Measurements from ENCODE around the gene KHNYN.
"Not testable (repeated sequence)": the region's sequence is repeated elsewhere in the genome, so short reads cannot be mapped to it uniquely, and the experiment has no call there.

Gene KHNYN

GRCh38 chr14:24429395-24430142, at the start of gene KHNYN, which contains the start of gene CBLN3:
TSS of gene KHNYN (plus strand) at chr14:24429954. CDS start at chr14:24430731, 777 bp downstream.
TSS of gene CBLN3 (minus strand) at chr14:24429668. CDS start at chr14:24429054, 614 bp downstream.
- peak; percentile 97 for DNase-seq (ENCODE audit: low spot score)

GRCh38 chr14:24381363-24382063, 48.2 kb upstream of the KHNYN start:
- no peak for DNase-seq (ENCODE audit: low spot score)

DNA sequence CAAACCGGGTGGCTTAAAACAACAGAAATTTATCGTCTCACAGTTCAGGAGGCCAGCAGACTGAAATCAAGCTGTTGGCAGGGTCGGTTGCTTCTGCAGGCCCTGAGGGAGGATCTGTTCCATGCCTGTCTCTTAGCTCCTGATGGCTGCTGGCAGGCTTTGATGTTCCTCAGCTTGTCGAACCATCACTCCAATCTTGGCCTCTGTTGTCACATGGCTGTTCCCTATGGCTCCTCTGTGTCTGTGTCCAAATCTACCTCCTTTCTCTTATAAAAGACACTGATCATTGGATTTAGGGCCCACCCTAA, 47.7 kb upstream of the KHNYN start:
- DNase-seq (ENCODE audit: low spot score), result no peak

GRCh38 chr14:24384169-24384568, 45.6 kb upstream of the KHNYN start:
- no peak for DNase-seq (ENCODE audit: low spot score)

DNA sequence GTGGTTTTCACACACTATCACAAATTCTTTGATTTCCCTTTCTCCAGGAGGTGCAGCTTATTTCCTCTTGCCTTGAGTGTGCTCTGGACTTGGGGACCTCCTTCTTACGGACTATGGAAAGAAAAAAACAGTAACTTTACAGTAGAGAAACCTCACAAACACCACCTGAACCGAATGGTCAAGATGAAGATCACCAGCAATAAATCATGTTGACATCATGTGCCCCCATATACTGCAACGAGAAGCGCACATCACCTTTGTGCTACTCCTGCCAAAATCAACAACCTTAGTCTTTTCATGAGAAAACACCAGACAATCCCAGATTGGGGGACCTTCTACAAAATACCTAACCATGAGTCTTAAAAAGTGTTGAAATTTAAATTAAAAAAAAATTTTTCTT, 44.2 kb upstream of the KHNYN start:
- DNase-seq (ENCODE audit: low spot score), result no peak

GRCh38 chr14:24387009-24387345, 42.8 kb upstream of the KHNYN start:
- DNase-seq (ENCODE audit: low spot score), result no peak

- not testable (repeated sequence) for DNase-seq (ENCODE audit: low spot score)
These were observed 42.2 kb upstream of the KHNYN start for GRCh38 chr14:24387579-24387978.

DNA sequence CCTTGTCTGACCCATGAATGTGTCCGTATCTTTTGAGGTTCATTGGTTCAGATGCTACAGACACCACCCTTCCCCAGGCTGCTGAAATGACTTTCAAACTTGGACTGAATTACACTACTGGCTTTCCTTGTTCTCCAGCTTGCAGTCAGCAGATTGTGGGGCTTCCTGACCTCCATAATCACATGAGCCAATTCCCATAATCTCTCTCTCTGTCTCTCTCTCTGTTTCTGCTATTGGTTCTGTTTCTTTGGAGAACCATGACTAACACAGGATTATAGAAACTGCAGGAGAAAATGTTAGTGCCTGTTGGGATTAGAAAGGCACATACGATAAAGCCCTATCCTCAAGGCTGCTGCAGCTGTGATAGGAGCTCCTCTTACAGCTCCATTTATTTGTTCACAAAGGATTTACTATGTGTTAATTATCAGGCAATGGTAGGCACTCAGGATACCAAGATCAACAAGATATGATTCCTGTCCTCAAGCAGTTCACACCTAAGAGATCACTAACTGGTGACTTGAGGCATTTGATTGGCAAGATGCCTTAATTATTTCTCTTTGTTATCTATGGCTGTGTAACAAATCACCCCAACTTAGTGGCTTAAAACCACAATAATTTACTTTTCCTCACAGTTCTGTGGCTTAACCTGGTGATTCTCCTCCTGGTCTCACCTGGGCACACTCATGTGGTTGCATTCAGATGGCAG, 41.1 kb upstream of the KHNYN start:
- no peak for DNase-seq (ENCODE audit: low spot score)

DNA sequence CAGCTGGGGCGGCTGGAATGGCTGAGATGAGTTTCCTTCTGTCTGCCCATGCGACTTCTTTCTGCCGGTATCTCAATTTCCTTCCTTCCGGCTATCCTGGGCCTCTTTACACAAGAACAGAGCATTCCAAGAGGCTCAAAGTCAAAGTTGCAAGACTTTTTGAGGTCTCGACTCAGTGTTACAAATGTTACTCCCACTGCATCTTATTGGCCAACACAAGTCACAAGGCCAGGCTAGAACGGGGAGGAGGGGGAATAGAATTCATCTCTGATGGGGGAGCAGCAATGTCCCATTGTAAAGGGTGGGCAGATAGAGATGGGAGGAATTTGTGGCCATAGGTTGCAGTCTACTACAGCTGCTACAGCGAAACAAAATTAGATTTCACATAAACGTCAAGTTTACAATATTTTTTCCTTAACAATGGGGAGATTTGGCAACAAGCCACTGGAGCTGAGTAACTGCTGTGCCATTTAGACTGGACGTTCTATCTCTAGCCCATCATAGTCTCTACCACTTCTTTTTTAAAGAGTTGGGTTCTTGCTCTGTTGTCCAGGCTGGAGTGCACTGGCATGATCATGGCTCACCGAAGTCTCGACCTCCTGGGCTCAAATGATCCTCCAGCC, 40.4 kb upstream of the KHNYN start:
- no peak for DNase-seq (ENCODE audit: low spot score)

- DNase-seq (ENCODE audit: low spot score), result no peak
These were observed 38.9 kb upstream of the KHNYN start for GRCh38 chr14:24390701-24391468.

DNA sequence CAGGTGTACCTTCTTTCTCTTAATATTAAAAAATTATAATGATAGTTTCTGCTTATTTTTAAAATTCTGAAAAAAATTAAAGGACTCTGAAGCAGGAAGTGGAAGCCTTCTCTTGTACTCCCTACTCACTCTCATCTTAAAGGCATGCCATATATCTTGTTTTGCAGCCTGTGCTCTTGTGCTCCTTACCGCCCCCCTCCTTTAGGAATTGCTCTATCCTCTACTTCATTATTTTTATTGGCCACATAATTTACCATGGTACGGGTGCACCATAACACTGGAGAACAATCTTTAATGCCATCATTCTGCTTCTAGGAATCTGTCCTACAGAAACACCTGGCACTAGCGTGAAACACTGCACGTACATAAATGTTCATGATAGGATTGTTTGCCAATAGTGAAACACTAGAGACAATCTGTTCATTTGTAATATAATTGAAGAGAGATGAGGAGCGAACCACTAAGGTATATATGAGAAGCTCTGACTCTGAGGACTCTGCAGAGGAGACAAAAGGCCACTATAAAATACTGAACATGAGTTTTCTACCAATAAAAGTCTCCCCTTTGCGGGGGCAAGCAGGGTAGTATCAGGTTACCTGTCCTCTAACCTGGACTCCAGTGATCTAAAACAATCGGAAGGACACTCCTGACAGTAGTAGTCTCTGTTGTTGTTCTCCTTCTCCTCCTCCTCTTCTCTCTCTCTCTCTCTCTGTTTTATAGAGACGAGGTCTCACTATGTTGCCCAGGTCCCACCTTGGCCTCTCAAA, 37.2 kb upstream of the KHNYN start:
- DNase-seq (ENCODE audit: low spot score), result peak; percentile 53

GRCh38 chr14:24394275-24394674, 35.5 kb upstream of the KHNYN start:
- no peak for DNase-seq (ENCODE audit: low spot score)

DNA sequence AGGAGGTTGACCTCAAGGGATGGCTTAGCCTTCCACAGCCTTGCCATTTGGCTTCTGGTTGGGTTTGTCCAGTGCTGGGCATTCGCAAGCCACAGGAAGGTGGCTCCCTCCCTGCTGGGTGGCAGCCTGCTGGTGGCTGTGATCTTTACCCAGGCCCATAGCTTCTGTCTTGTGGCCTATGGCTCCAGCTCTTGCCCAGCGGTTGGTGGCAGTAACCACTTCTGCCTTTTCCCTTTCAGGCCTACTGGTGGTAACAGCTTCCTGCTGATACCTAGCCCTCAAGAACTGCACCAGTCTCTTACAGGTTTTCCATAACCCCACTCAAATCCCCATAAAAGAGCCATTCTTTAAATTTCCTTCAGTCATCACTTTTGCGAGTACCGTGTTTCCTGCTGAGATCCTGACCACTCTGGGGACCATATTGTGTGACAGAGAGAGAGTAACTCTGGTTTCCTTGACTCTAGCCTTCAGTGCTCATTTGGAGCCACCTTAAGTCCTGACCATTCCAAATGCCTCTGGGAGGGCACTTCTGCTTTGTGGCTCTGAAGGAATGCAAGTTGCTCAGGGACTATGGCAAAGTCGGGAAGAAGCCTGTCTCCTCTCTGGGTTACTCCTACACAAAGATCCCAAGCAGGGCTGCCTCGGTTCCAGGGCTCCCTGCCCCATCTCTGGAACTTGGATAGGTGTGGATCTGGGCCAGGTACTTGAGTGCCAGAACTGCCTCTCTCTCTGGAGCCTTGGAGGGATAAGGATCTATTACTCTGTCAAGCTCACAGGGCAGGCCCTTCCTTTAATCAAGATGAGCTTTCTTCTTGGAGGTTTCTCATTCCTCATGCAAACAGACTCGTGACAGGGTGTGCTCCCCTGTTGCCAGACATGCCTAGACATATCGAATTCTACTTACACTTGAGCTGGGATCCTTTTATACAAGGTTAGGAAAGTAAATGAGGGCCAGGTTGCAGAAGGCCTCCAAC, 33.9 kb upstream of the KHNYN start:
- DNase-seq (ENCODE audit: low spot score), result no peak

DNA sequence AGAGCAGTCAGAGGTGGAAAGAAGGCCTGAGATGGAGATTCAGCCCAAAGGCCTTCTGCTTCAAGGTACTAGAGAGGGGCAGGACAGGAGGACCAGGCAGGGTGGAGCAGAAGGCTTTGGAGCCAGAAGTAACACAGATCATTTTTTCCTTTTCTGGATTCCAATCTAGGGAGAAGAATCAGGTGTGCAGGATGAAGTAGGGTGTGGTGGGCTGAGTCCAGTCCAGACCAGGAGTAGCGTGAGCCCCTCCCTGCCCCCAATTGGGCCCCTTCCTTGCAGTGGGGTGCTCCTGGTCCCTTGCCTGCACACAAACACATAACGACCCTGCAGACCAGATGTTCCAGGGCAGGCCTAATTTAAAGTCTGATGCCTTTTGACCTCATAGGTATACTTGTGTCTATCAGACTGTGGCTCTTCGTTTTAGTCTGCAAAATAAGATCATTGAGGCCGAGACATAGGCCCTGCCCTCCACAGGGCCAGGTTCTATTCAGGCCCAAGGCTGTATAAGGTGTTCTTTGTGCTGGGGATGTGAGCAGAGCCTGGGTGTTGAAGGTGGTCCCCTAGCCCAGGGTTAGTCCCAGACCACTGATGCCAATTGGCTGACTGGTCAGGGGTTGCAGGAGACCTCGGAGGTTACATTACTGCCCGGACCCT, 32.0 kb upstream of the KHNYN start:
- DNase-seq (ENCODE audit: low spot score), result no peak

GRCh38 chr14:24398293-24398652, 31.5 kb upstream of the KHNYN start:
- no peak for DNase-seq (ENCODE audit: low spot score)

GRCh38 chr14:24398653-24399446, 30.9 kb upstream of the KHNYN start, which contains the start of gene NYNRIN:
TSS of gene NYNRIN (plus strand) at chr14:24399003. CDS start at chr14:24399247, 244 bp downstream.
- peak; percentile 76 for DNase-seq (ENCODE audit: low spot score)

GRCh38 chr14:24399447-24399822, 30.3 kb upstream of the KHNYN start:
- no peak for DNase-seq (ENCODE audit: low spot score)

DNA sequence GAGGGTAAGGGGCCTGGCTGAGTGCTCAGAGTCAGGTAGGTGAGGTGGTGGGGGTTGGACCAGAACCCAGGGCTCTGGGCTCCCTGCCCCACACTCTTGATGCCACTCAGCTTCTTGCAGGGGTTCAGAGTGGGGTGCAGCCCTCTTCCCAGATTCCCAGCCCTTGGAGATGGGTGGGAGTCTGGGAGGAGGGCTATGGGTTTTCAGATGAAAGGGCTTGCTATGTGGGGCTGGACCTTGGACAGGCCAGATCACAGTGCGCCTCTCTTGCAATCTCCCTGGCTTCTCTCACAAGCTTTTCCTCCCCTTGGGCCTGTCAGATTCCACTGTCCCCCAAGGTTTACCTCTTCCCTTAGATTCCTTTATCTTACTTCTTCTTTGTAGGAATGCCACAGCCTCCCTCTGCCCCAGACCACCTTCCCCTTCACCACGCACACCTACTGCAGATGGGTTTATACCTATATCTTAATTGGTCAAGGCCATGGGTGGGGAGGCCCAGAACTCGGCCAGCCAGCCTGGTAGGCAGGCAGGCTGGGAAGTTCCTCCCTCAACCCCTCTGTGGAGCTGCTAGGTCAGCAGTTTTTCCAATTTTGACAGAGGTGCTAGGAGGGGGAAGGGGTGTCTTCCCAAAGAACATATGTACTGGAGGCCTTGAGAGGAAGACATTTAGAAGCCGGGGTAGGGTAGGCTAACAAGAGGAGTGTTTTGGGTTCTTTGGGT, 29.6 kb upstream of the KHNYN start:
- no peak for DNase-seq (ENCODE audit: low spot score)

Data from GM03348 (cell line).